ENCODE measurements around the gene SLC10A6.
"Not testable (repeated sequence)": the region's sequence is repeated elsewhere in the genome, so short reads cannot be mapped to it uniquely, and the experiment has no call there.

SLC10A6 gene

GRCh38 chr4:86878640-86879039, 29.5 kb upstream of the SLC10A6 start:
- Histone ChIP-seq H3K9me3 (ENCODE audit: insufficient read depth, low read length) (no peaks in the 10 kb centered on the region), H3K4me3 (ENCODE audit: insufficient read depth, low read length, poor library complexity, severe bottlenecking) (no peak overlapping the region), H3K27ac (ENCODE audit: low read depth, low read length) (no peak overlapping the region), H3K9me2 (replicated peaks; ENCODE audit: insufficient read depth, low read length) (no peaks in the 10 kb centered on the region), H3K79me2 (ENCODE audit: insufficient read depth, low read length) (no peaks in the 10 kb centered on the region), H3K27me3 (ENCODE audit: low read length) (no peaks in the 10 kb centered on the region), H4K20me1 (ENCODE audit: low read depth, low read length) (no peaks in the 10 kb centered on the region), H3K4me2 (ENCODE audit: low read depth, low read length, poor library complexity, severe bottlenecking) (no peak overlapping the region), H3K9ac (ENCODE audit: low read length) (no peak overlapping the region), H2AFZ (ENCODE audit: low read depth, low read length, severe bottlenecking) (no peak overlapping the region), H3K36me3 (ENCODE audit: low read length) (no peaks in the 10 kb centered on the region), H3F3A (ENCODE audit: insufficient read depth) (no peaks in the 10 kb centered on the region)
- no peak for TF ChIP-seq EZH2phosphoT487 (conservative IDR thresholded peaks at IDR 0.05; ENCODE audit: low read length)
- TF ChIP-seq, protein P1, sequence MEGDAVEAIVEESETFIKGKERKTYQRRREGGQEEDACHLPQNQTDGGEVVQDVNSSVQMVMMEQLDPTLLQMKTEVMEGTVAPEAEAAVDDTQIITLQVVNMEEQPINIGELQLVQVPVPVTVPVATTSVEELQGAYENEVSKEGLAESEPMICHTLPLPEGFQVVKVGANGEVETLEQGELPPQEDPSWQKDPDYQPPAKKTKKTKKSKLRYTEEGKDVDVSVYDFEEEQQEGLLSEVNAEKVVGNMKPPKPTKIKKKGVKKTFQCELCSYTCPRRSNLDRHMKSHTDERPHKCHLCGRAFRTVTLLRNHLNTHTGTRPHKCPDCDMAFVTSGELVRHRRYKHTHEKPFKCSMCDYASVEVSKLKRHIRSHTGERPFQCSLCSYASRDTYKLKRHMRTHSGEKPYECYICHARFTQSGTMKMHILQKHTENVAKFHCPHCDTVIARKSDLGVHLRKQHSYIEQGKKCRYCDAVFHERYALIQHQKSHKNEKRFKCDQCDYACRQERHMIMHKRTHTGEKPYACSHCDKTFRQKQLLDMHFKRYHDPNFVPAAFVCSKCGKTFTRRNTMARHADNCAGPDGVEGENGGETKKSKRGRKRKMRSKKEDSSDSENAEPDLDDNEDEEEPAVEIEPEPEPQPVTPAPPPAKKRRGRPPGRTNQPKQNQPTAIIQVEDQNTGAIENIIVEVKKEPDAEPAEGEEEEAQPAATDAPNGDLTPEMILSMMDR (IDR thresholded peaks at IDR 0.05; ENCODE audit: insufficient read depth, low read length, poor library complexity, severe bottlenecking), result no peak

DNA sequence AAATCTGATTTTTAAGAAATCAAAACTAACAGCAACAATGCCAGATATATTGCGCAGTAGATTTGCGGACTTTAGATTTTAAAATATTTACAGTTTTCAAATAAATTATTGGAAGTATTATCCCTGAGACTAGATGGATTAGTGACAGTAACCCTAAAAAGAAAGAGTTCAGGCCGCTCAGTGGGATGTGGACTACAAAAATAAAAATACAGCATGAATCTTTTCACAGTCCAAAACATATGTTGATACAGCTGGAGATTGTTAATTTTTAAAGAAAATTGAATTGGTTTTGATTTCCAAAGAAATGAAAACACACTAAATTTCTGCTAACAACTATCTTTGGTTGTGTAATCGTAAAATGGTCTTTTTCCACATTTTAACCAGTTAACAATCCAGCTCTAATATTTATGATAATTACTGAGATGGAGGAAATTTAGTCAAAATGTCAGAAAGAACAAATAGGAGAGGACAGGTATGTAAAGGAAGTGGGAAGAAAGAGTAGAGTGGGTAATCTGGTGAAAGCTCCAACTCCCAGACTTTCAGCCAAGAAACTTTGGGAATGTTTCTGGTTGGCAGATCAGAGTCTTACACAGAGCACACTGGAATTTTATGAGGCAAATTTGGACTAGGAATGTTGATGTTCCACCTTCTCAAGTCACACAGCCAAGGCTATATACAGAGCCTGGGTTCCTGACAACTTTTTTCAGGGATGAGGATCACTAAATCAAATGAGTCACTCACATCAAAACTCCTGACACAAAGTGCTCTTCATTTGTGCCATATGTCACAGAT, 27.9 kb upstream of the SLC10A6 start:
- Histone ChIP-seq H3K79me2 (ENCODE audit: insufficient read depth, low read length) (no peaks in the 10 kb centered on the region), H2AFZ (ENCODE audit: low read depth, low read length, severe bottlenecking) (no peak overlapping the region), H3K36me3 (ENCODE audit: low read length) (no peaks in the 10 kb centered on the region), H3K9me3 (ENCODE audit: insufficient read depth, low read length) (no peaks in the 10 kb centered on the region), H4K20me1 (ENCODE audit: low read depth, low read length) (no peaks in the 10 kb centered on the region), H3K9me2 (replicated peaks; ENCODE audit: insufficient read depth, low read length) (no peaks in the 10 kb centered on the region), H3K27ac (ENCODE audit: low read depth, low read length) (no peak overlapping the region), H3K4me3 (ENCODE audit: insufficient read depth, low read length, poor library complexity, severe bottlenecking) (no peak overlapping the region), H3F3A (ENCODE audit: insufficient read depth) (no peaks in the 10 kb centered on the region), H3K4me2 (ENCODE audit: low read depth, low read length, poor library complexity, severe bottlenecking) (no peak overlapping the region), H3K27me3 (ENCODE audit: low read length) (no peaks in the 10 kb centered on the region), H3K9ac (ENCODE audit: low read length) (no peak overlapping the region)
- TF ChIP-seq, protein P1 (IDR thresholded peaks at IDR 0.05; ENCODE audit: insufficient read depth, low read length, poor library complexity, severe bottlenecking), result no peak
- no peak for TF ChIP-seq EZH2phosphoT487 (conservative IDR thresholded peaks at IDR 0.05; ENCODE audit: low read length)

- H3K9me3 ChIP-seq (ENCODE audit: insufficient read depth, low read length); H3K9ac ChIP-seq (ENCODE audit: low read length); H3K79me2 ChIP-seq (ENCODE audit: insufficient read depth, low read length); H3F3A ChIP-seq (ENCODE audit: insufficient read depth); H3K27ac ChIP-seq (ENCODE audit: low read depth, low read length); H3K9me2 ChIP-seq (replicated peaks; ENCODE audit: insufficient read depth, low read length); H3K4me3 ChIP-seq (ENCODE audit: insufficient read depth, low read length, poor library complexity, severe bottlenecking); H3K36me3 ChIP-seq (ENCODE audit: low read length); H3K4me2 ChIP-seq (ENCODE audit: low read depth, low read length, poor library complexity, severe bottlenecking); H3K27me3 ChIP-seq (ENCODE audit: low read length); H4K20me1 ChIP-seq (ENCODE audit: low read depth, low read length); H2AFZ ChIP-seq (ENCODE audit: low read depth, low read length, severe bottlenecking): not testable (repeated sequence)
Measured at GRCh38 chr4:86875436-86875835, 26.3 kb upstream of the SLC10A6 start.

- TF ChIP-seq, protein P1 (IDR thresholded peaks at IDR 0.05; ENCODE audit: insufficient read depth, low read length, poor library complexity, severe bottlenecking), result no peak
- TF ChIP-seq EZH2phosphoT487 (conservative IDR thresholded peaks at IDR 0.05; ENCODE audit: low read length), result no peak
- Histone ChIP-seq H3K27ac (ENCODE audit: low read depth, low read length) (no peak overlapping the region), H3K9ac (ENCODE audit: low read length) (no peak overlapping the region), H3K79me2 (ENCODE audit: insufficient read depth, low read length) (no peaks in the 10 kb centered on the region), H3K27me3 (ENCODE audit: low read length) (no peaks in the 10 kb centered on the region), H3K4me2 (ENCODE audit: low read depth, low read length, poor library complexity, severe bottlenecking) (no peak overlapping the region), H3K9me3 (ENCODE audit: insufficient read depth, low read length) (no peaks in the 10 kb centered on the region), H3K4me3 (ENCODE audit: insufficient read depth, low read length, poor library complexity, severe bottlenecking) (no peak overlapping the region), H3K9me2 (replicated peaks; ENCODE audit: insufficient read depth, low read length) (no peaks in the 10 kb centered on the region), H4K20me1 (ENCODE audit: low read depth, low read length) (no peaks in the 10 kb centered on the region), H3F3A (ENCODE audit: insufficient read depth) (no peaks in the 10 kb centered on the region), H3K36me3 (ENCODE audit: low read length) (no peaks in the 10 kb centered on the region), H2AFZ (ENCODE audit: low read depth, low read length, severe bottlenecking) (no peak overlapping the region)
Measured at GRCh38 chr4:86872135-86872534, 23.0 kb upstream of the SLC10A6 start.
